Tibial artery (tissue), 4 donors: ENCODE measurements around the gene SLAMF6.
A peak's percentile ranks its signal among the peaks of the same experiment; 100 is the strongest.
"Not testable (repeated sequence)": the region's sequence is repeated elsewhere in the genome, so short reads cannot be mapped to it uniquely, and the experiment has no call there.

Experiments
- DNase-seq, 2 donors: peaks; one replicate each; pipeline ENCODE4 v3.0.0-alpha.2; 2019
- H3K27ac ChIP-seq, 2 donors: fragments of 200-600 bp; sonication (generic) in 1 of 2; 1 replicate in 1 of 2; 2 replicates in 1 of 2; pipeline ENCODE4 v1.5.1; 2018 to 2019; ENCODE audit warnings: mild to moderate bottlenecking in 1 of 2
- H3K27me3 ChIP-seq, 2 donors: fragments of 200-600 bp; sonication (generic) in 1 of 2; one replicate each; pipeline versions ENCODE4 v1.5.1 to v1.6.0; 2016 to 2019
- H3K36me3 ChIP-seq, 3 donors: fragments of 200-600 bp; sonication (generic) in 2 of 3; one replicate each; pipeline ENCODE4 v1.5.1; 2016 to 2019; ENCODE audit warnings: mild to moderate bottlenecking in 2 of 3
- H3K4me1 ChIP-seq, 4 donors: fragments of 200-600 bp; sonication (generic) in 2 of 4; 1 replicate in 3 of 4; 2 replicates in 1 of 4; pipeline ENCODE4 v1.5.1; 2016 to 2019
- H3K4me3 ChIP-seq, 2 donors: fragments of 200-600 bp; sonication (generic) in 1 of 2; 1 replicate in 1 of 2; 2 replicates in 1 of 2; pipeline ENCODE4 v1.5.1; 2018 to 2019; ENCODE audit warnings: mild to moderate bottlenecking in 2 of 2
- H3K9me3 ChIP-seq, 3 donors: fragments of 200-600 bp; sonication (generic) in 1 of 3; one replicate each; pipeline ENCODE4 v1.5.1; 2016 to 2019
- intact Hi-C: fragments of 100-400 bp; cut with DNase I; formaldehyde crosslinking; loops from one replicate; pipeline ENCODE4 v1.15.0; 2023; ENCODE audit warnings: low total_unique reads
- TF ChIP-seq, protein P1 (sequence below), 2 experiments: fragments of 200-600 bp in 1 of 2; fragments of 450-650 bp in 1 of 2; IDR thresholded peaks; one replicate each; pipeline ENCODE4 v1.5.1; 2017 to 2019; ENCODE audit warnings: antibody characterized with exemption in 2 of 2, mild to moderate bottlenecking in 1 of 2, moderate library complexity in 1 of 2

The SLAMF6 gene

DNA sequence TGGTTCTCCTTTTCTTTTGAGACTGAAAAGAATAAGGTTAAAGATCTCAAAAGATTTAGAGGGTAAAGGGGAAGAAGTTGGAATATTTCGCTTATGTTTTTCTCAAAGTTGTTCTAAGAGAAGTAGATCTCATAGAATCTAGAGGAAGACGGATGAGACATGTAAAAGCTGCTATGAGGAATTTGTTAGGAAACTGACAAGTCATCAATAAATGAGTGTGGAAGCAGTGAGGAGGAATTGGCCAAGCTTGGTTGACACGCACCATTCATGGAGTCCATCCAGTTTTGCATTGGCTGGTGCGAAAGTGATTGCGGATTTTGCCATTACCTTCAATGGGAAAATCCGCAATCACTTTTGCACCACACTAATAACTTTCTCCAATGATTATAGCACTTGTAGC lies 20.0 kb downstream of the SLAMF6 start:
- Histone ChIP-seq H3K27ac (no peak overlapping the region), H3K9me3 (peaks cover 0 to 9% (median 8%) of the 10 kb centered on the region in 3 donors), H3K36me3 (no peaks in the 10 kb centered on the region), H3K4me1 (no peaks in the 10 kb centered on the region), H3K27me3 (no peaks in the 10 kb centered on the region), H3K4me3 (no peak overlapping the region)
- intact Hi-C loops = no loop called here
- TF ChIP-seq, protein P1, sequence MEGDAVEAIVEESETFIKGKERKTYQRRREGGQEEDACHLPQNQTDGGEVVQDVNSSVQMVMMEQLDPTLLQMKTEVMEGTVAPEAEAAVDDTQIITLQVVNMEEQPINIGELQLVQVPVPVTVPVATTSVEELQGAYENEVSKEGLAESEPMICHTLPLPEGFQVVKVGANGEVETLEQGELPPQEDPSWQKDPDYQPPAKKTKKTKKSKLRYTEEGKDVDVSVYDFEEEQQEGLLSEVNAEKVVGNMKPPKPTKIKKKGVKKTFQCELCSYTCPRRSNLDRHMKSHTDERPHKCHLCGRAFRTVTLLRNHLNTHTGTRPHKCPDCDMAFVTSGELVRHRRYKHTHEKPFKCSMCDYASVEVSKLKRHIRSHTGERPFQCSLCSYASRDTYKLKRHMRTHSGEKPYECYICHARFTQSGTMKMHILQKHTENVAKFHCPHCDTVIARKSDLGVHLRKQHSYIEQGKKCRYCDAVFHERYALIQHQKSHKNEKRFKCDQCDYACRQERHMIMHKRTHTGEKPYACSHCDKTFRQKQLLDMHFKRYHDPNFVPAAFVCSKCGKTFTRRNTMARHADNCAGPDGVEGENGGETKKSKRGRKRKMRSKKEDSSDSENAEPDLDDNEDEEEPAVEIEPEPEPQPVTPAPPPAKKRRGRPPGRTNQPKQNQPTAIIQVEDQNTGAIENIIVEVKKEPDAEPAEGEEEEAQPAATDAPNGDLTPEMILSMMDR (IDR thresholded peaks at IDR 0.05) = no peak
- no peak for DNase-seq

DNA sequence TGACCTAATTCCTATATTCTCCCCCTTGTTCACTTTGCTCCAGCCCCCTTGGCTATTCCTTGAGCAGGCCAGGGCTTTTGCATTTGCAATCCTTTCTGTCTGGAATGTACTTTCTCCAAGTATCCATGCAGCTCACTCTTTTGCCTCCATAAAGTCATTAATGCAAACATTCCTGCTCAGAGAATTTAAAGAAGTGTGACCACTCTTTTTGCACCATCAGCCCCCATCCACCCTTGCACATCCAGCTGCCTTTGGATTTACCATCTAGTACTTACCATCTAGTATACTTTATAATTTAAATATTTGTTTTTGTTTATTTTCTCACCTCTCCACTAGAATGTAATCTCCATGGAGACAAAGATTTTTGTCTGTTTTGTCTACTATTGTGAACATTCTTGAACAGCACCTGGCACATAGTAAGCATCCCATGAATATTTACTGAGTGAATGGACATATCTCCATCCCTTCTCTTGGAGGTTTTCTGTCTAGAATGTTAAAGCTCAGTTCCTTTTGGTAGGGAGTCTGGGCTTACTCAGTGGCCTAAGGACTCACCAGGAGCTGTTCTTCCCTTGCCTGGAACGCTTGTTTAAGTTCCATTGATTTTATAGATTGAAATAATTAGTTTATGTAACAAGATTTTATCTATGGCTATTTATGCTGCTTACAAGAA lies 22.6 kb downstream of the SLAMF6 start:
- H3K4me1 ChIP-seq = no peaks in the 10 kb centered on the region
- no peak for DNase-seq

DNA sequence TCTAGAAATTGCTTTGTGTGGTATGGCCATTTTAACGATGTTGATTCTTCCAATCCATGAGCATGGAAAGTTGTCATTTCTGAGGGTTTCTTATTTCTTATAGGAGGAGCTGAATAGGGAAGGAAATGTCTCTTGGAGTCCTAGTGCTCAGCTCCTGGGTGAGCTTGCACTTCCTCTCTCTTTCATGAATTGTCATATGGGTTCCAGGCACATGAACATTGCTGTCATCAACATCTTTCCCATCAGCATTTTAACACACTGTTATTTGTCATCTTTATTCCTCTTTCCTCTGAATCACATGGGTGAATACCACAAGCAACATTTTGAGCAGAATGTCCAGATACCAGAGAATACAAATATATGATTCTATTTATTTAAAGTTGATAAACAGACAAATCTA lies 23.4 kb downstream of the SLAMF6 start:
- intact Hi-C loops = no loop called here
- H3K27ac ChIP-seq = no peak overlapping the region

More for the DNA sequence above, 22.6 kb downstream of the SLAMF6 start:
- H3K27me3 ChIP-seq = no peaks in the 10 kb centered on the region
- no peaks in the 10 kb centered on the region for H3K36me3 ChIP-seq
- H3K4me3 ChIP-seq = no peak overlapping the region
- peaks cover 0 to 9% (median 2%) of the 10 kb centered on the region in 3 donors for H3K9me3 ChIP-seq
- H3K27ac ChIP-seq = no peak overlapping the region
- TF ChIP-seq, protein P1 (IDR thresholded peaks at IDR 0.05) = no peak
- intact Hi-C loops = no loop called here

DNA sequence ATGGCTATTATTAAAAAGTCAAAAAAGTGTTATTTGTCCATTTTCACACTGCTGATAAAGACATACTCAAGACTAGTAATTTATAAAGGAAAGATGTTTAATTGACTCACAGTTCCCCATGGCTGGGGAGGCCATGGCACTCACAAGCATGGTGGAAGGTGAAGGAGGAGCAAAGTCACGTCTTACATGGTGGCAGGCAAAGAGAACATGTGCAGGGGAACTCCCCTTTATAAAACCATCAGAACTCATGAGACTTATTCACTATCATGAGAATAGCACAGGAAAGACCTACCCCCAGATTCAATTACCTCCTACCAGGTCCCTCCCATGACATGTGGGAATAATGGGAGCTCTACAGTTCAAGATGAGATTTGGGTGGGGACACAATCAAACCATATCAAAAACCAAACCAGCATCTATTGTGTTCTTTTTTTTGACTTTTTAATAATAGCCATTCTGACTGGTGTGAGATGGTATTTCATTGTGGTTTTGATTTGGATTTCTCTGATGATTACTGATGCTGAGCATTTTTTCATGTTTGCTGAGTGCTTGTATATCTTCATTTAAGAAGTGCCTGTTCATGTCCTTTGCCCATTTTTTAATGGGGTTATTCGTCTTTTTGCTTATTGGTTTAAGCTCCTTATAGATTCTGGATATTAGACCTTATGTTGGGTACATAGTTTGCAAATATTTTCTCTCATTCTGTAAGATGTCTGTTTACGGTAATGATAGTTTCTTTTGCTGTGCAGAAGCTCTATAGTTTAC lies 24.6 kb downstream of the SLAMF6 start:
- intact Hi-C loops, H3K9me3 ChIP-seq, H3K36me3 ChIP-seq, H3K27ac ChIP-seq, H3K4me3 ChIP-seq, H3K4me1 ChIP-seq, H3K27me3 ChIP-seq, DNase-seq: not testable (repeated sequence)

More for the DNA sequence above, 23.4 kb downstream of the SLAMF6 start:
- no peak overlapping the region for H3K4me3 ChIP-seq
- no peaks in the 10 kb centered on the region for H3K4me1 ChIP-seq
- H3K27me3 ChIP-seq = no peaks in the 10 kb centered on the region
- no peaks in the 10 kb centered on the region for H3K36me3 ChIP-seq
- DNase-seq = peak in 1 of 2 donors; percentile 23
- TF ChIP-seq, protein P1 (IDR thresholded peaks at IDR 0.05) = no peak
- peaks cover 0 to 9% (median 0%) of the 10 kb centered on the region in 3 donors for H3K9me3 ChIP-seq

DNA sequence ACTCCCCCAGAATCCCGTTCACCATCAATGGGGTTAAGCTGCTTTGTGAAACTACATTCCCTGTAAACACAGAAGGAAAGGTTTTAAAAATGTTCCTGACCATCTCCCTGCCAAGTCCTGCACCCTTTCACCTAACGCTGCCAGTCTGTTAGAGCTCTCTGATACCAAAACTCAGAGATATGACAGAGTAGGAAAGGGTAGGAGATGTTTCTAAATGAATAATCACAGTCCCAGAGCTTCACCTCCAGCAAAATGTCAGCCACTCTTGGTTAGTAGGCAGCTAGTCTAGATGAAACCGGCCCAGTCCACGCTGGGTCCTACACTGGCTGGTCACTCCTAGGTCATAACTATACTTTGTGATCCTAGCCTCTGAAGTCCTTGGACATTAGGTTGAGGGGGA lies 26.7 kb downstream of the SLAMF6 start:
- intact Hi-C loops = no loop called here
- Histone ChIP-seq H3K9me3 (peaks cover 0 to 9% (median 0%) of the 10 kb centered on the region in 3 donors), H3K4me1 (no peaks in the 10 kb centered on the region), H3K4me3 (no peak overlapping the region), H3K27ac (no peak overlapping the region), H3K36me3 (no peaks in the 10 kb centered on the region), H3K27me3 (no peaks in the 10 kb centered on the region)
- no peak for DNase-seq
- TF ChIP-seq, protein P1 (IDR thresholded peaks at IDR 0.05) = no peak

DNA sequence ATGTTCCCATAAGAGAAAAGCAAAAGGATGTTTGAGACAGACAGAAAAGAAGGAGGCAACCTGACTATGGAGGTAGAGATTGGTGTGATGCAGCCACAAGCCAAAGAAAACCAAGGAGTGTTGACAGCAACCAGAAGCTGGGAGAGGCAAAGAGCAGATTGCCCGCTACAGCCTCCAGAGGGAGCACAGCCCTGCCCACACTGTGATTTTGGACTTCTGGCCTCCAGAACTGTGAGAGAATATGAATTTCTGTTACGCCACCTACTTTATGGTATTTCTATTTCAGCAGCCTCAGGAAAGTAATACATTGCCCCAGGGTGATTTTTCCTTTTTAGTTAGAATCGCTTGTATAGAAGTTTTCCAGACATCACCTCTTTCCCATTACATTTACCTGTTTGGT lies 28.4 kb downstream of the SLAMF6 start:
- TF ChIP-seq, protein P1 (IDR thresholded peaks at IDR 0.05) = no peak
- no peaks in the 10 kb centered on the region for H3K4me1 ChIP-seq
- H3K9me3 ChIP-seq = peaks cover 0 to 9% (median 0%) of the 10 kb centered on the region in 3 donors
- peaks cover 0 to 4% of the 10 kb centered on the region in 2 donors for H3K27me3 ChIP-seq
- H3K27ac ChIP-seq = no peak overlapping the region
- no peak for DNase-seq
- H3K36me3 ChIP-seq = no peaks in the 10 kb centered on the region
- H3K4me3 ChIP-seq = no peak overlapping the region
- intact Hi-C loops = no loop called here
